Measurements from ENCODE around the gene HAL.
"Not testable (repeated sequence)": the region's sequence is repeated elsewhere in the genome, so short reads cannot be mapped to it uniquely, and the experiment has no call there.

Gene HAL

GRCh38 chr12:95977764-95978305, 18.3 kb downstream of the HAL start:
- Histone ChIP-seq H3K36me3 (ENCODE audit: insufficient read depth, low read length) (no peaks in the 10 kb centered on the region), H3K27ac (ENCODE audit: low read depth, low read length) (no peak overlapping the region), H3K79me2 (ENCODE audit: control insufficient read depth, insufficient read depth, low read length, unreplicated experiment) (no peaks in the 10 kb centered on the region), H2AFZ (ENCODE audit: low read length, unreplicated experiment) (no peak overlapping the region), H3K27me3 (ENCODE audit: insufficient read depth, low read length) (no peaks in the 10 kb centered on the region), H3K4me3 (ENCODE audit: low read depth, low read length) (no peak overlapping the region), H3K4me1 (ENCODE audit: control insufficient read depth, insufficient read depth, low read length, unreplicated experiment) (no peaks in the 10 kb centered on the region)

GRCh38 chr12:95976416-95976832, 19.7 kb downstream of the HAL start:
- Histone ChIP-seq H3K4me1 (ENCODE audit: control insufficient read depth, insufficient read depth, low read length, unreplicated experiment) (no peaks in the 10 kb centered on the region), H3K4me3 (ENCODE audit: low read depth, low read length) (no peak overlapping the region), H3K27me3 (ENCODE audit: insufficient read depth, low read length) (no peaks in the 10 kb centered on the region), H2AFZ (ENCODE audit: low read length, unreplicated experiment) (no peak overlapping the region), H3K27ac (ENCODE audit: low read depth, low read length) (no peak overlapping the region), H3K79me2 (ENCODE audit: control insufficient read depth, insufficient read depth, low read length, unreplicated experiment) (no peaks in the 10 kb centered on the region), H3K36me3 (ENCODE audit: insufficient read depth, low read length) (no peaks in the 10 kb centered on the region)

- H3K36me3 ChIP-seq (ENCODE audit: insufficient read depth, low read length): no peaks in the 10 kb centered on the region
- no peak overlapping the region for H3K27ac ChIP-seq (ENCODE audit: low read depth, low read length)
- no peak overlapping the region for H3K4me3 ChIP-seq (ENCODE audit: low read depth, low read length)
- no peak overlapping the region for H2AFZ ChIP-seq (ENCODE audit: low read length, unreplicated experiment)
- no peaks in the 10 kb centered on the region for H3K27me3 ChIP-seq (ENCODE audit: insufficient read depth, low read length)
- H3K79me2 ChIP-seq (ENCODE audit: control insufficient read depth, insufficient read depth, low read length, unreplicated experiment): no peaks in the 10 kb centered on the region
- H3K4me1 ChIP-seq (ENCODE audit: control insufficient read depth, insufficient read depth, low read length, unreplicated experiment): no peaks in the 10 kb centered on the region
These were observed 20.7 kb downstream of the HAL start for GRCh38 chr12:95975491-95975890.

GRCh38 chr12:95974358-95974757, 21.8 kb downstream of the HAL start:
- Histone ChIP-seq H3K4me3 (ENCODE audit: low read depth, low read length) (no peak overlapping the region), H2AFZ (ENCODE audit: low read length, unreplicated experiment) (no peak overlapping the region), H3K27ac (ENCODE audit: low read depth, low read length) (no peak overlapping the region), H3K4me1 (ENCODE audit: control insufficient read depth, insufficient read depth, low read length, unreplicated experiment) (no peaks in the 10 kb centered on the region), H3K79me2 (ENCODE audit: control insufficient read depth, insufficient read depth, low read length, unreplicated experiment) (no peaks in the 10 kb centered on the region), H3K27me3 (ENCODE audit: insufficient read depth, low read length) (no peaks in the 10 kb centered on the region), H3K36me3 (ENCODE audit: insufficient read depth, low read length) (no peaks in the 10 kb centered on the region)

- Histone ChIP-seq H3K4me3 (ENCODE audit: low read depth, low read length) (no peak overlapping the region), H3K27me3 (ENCODE audit: insufficient read depth, low read length) (no peaks in the 10 kb centered on the region), H3K4me1 (ENCODE audit: control insufficient read depth, insufficient read depth, low read length, unreplicated experiment) (no peaks in the 10 kb centered on the region), H3K36me3 (ENCODE audit: insufficient read depth, low read length) (no peaks in the 10 kb centered on the region), H3K79me2 (ENCODE audit: control insufficient read depth, insufficient read depth, low read length, unreplicated experiment) (no peaks in the 10 kb centered on the region), H3K27ac (ENCODE audit: low read depth, low read length) (no peak overlapping the region), H2AFZ (ENCODE audit: low read length, unreplicated experiment) (no peak overlapping the region)
These were observed 23.2 kb downstream of the HAL start for GRCh38 chr12:95972832-95973456.

GRCh38 chr12:95970905-95971304, 25.2 kb downstream of the HAL start:
- H3K4me3 ChIP-seq (ENCODE audit: low read depth, low read length): no peak overlapping the region
- no peaks in the 10 kb centered on the region for H3K79me2 ChIP-seq (ENCODE audit: control insufficient read depth, insufficient read depth, low read length, unreplicated experiment)
- H3K36me3 ChIP-seq (ENCODE audit: insufficient read depth, low read length): no peaks in the 10 kb centered on the region
- H3K4me1 ChIP-seq (ENCODE audit: control insufficient read depth, insufficient read depth, low read length, unreplicated experiment): no peaks in the 10 kb centered on the region
- H3K27ac ChIP-seq (ENCODE audit: low read depth, low read length): no peak overlapping the region
- H2AFZ ChIP-seq (ENCODE audit: low read length, unreplicated experiment): no peak overlapping the region
- H3K27me3 ChIP-seq (ENCODE audit: insufficient read depth, low read length): no peaks in the 10 kb centered on the region

GRCh38 chr12:95969116-95969515, 27.0 kb downstream of the HAL start:
- not testable (repeated sequence) for H3K4me1 ChIP-seq (ENCODE audit: control insufficient read depth, insufficient read depth, low read length, unreplicated experiment); H3K27me3 ChIP-seq (ENCODE audit: insufficient read depth, low read length); H3K27ac ChIP-seq (ENCODE audit: low read depth, low read length); H3K36me3 ChIP-seq (ENCODE audit: insufficient read depth, low read length); H2AFZ ChIP-seq (ENCODE audit: low read length, unreplicated experiment); H3K4me3 ChIP-seq (ENCODE audit: low read depth, low read length); H3K79me2 ChIP-seq (ENCODE audit: control insufficient read depth, insufficient read depth, low read length, unreplicated experiment)

- Histone ChIP-seq H3K27ac (ENCODE audit: low read depth, low read length) (no peak overlapping the region), H2AFZ (ENCODE audit: low read length, unreplicated experiment) (no peak overlapping the region), H3K79me2 (ENCODE audit: control insufficient read depth, insufficient read depth, low read length, unreplicated experiment) (no peaks in the 10 kb centered on the region), H3K4me3 (ENCODE audit: low read depth, low read length) (no peak overlapping the region), H3K4me1 (ENCODE audit: control insufficient read depth, insufficient read depth, low read length, unreplicated experiment) (no peaks in the 10 kb centered on the region), H3K27me3 (ENCODE audit: insufficient read depth, low read length) (no peaks in the 10 kb centered on the region), H3K36me3 (ENCODE audit: insufficient read depth, low read length) (no peaks in the 10 kb centered on the region)
These were observed 28.8 kb downstream of the HAL start for GRCh38 chr12:95967301-95967700.

GRCh38 chr12:95966287-95966870, 29.8 kb downstream of the HAL start:
- no peak overlapping the region for H2AFZ ChIP-seq (ENCODE audit: low read length, unreplicated experiment)
- no peaks in the 10 kb centered on the region for H3K79me2 ChIP-seq (ENCODE audit: control insufficient read depth, insufficient read depth, low read length, unreplicated experiment)
- no peaks in the 10 kb centered on the region for H3K36me3 ChIP-seq (ENCODE audit: insufficient read depth, low read length)
- H3K4me1 ChIP-seq (ENCODE audit: control insufficient read depth, insufficient read depth, low read length, unreplicated experiment): no peaks in the 10 kb centered on the region
- no peak overlapping the region for H3K27ac ChIP-seq (ENCODE audit: low read depth, low read length)
- H3K27me3 ChIP-seq (ENCODE audit: insufficient read depth, low read length): no peaks in the 10 kb centered on the region
- H3K4me3 ChIP-seq (ENCODE audit: low read depth, low read length): no peak overlapping the region

GRCh38 chr12:95963096-95963495, 33.0 kb downstream of the HAL start:
- Histone ChIP-seq H3K27ac (ENCODE audit: low read depth, low read length) (no peak overlapping the region), H3K27me3 (ENCODE audit: insufficient read depth, low read length) (no peaks in the 10 kb centered on the region), H3K36me3 (ENCODE audit: insufficient read depth, low read length) (no peaks in the 10 kb centered on the region), H2AFZ (ENCODE audit: low read length, unreplicated experiment) (no peak overlapping the region), H3K4me1 (ENCODE audit: control insufficient read depth, insufficient read depth, low read length, unreplicated experiment) (no peaks in the 10 kb centered on the region), H3K79me2 (ENCODE audit: control insufficient read depth, insufficient read depth, low read length, unreplicated experiment) (no peaks in the 10 kb centered on the region), H3K4me3 (ENCODE audit: low read depth, low read length) (no peak overlapping the region)

GRCh38 chr12:95962222-95962621, 33.9 kb downstream of the HAL start:
- Histone ChIP-seq H2AFZ (ENCODE audit: low read length, unreplicated experiment) (no peak overlapping the region), H3K4me1 (ENCODE audit: control insufficient read depth, insufficient read depth, low read length, unreplicated experiment) (no peaks in the 10 kb centered on the region), H3K27me3 (ENCODE audit: insufficient read depth, low read length) (no peaks in the 10 kb centered on the region), H3K4me3 (ENCODE audit: low read depth, low read length) (no peak overlapping the region), H3K36me3 (ENCODE audit: insufficient read depth, low read length) (no peaks in the 10 kb centered on the region), H3K27ac (ENCODE audit: low read depth, low read length) (no peak overlapping the region), H3K79me2 (ENCODE audit: control insufficient read depth, insufficient read depth, low read length, unreplicated experiment) (no peaks in the 10 kb centered on the region)

All from ACC112 (cell line).